Loucy (cell line): Measurements from ENCODE around the gene RNPEPL1.

Experiments
- H2AFZ ChIP-seq: fragments of 200-600 bp; sonication (generic); 2 replicates; pipeline ENCODE4 v1.6.0; 2016; ENCODE audit warnings: antibody characterized with exemption, mild to moderate bottlenecking, low read length, moderate library complexity
- H3F3A ChIP-seq: fragments of 200-600 bp; 2 replicates; pipeline ENCODE4 v1.6.0; 2016; ENCODE audit warnings: antibody characterized with exemption, low read depth, mild to moderate bottlenecking
- H3K27me3 ChIP-seq: fragments of 200-600 bp; sonication (generic); 2 replicates; pipeline ENCODE4 v1.6.1; 2014; ENCODE audit warnings: low read length, mild to moderate bottlenecking; ENCODE audit not compliant: insufficient read depth, poor library complexity, severe bottlenecking
- H3K36me3 ChIP-seq: fragments of 200-600 bp; sonication (generic); 2 replicates; pipeline ENCODE4 v1.6.1; 2016; ENCODE audit warnings: low read length; ENCODE audit not compliant: insufficient read depth
- H3K4me1 ChIP-seq: fragments of 200-600 bp; sonication (generic); 2 replicates; pipeline ENCODE4 v1.5.1; 2014; ENCODE audit warnings: low read length, mild to moderate bottlenecking; ENCODE audit not compliant: insufficient read depth, poor library complexity, severe bottlenecking
- H3K4me2 ChIP-seq: fragments of 200-600 bp; sonication (generic); 2 replicates; pipeline ENCODE4 v1.6.0; 2014; ENCODE audit warnings: antibody characterized with exemption, low read length, low read depth, mild to moderate bottlenecking; ENCODE audit not compliant: poor library complexity, severe bottlenecking
- H3K4me3 ChIP-seq: fragments of 200-600 bp; sonication (generic); 2 replicates; pipeline ENCODE4 v1.5.1; 2014; ENCODE audit warnings: low read length, mild to moderate bottlenecking, mixed read lengths; ENCODE audit not compliant: poor library complexity, severe bottlenecking
- H3K79me2 ChIP-seq: fragments of 200-600 bp; sonication (generic); 2 replicates; pipeline ENCODE4 v1.6.1; 2014; ENCODE audit warnings: low read length; ENCODE audit not compliant: insufficient read depth
- H3K9ac ChIP-seq: fragments of 200-600 bp; sonication (generic); 2 replicates; pipeline ENCODE4 v1.6.0; 2014; ENCODE audit warnings: mild to moderate bottlenecking, low read depth, low read length, moderate library complexity; ENCODE audit not compliant: poor library complexity, severe bottlenecking
- H3K9me2 ChIP-seq: fragments of 200-600 bp; sonication (generic); replicated peaks from 2 replicates; pipeline ENCODE4 v1.6.1; 2016; ENCODE audit warnings: low read depth, low read length, mixed read lengths
- H3K9me3 ChIP-seq: fragments of 200-600 bp; sonication (generic); 2 replicates; pipeline ENCODE4 v1.6.1; 2014; ENCODE audit warnings: mild to moderate bottlenecking, antibody characterized with exemption, low read length, low read depth; ENCODE audit not compliant: insufficient read depth
- H4K20me1 ChIP-seq: fragments of 200-600 bp; sonication (generic); 2 replicates; pipeline ENCODE4 v1.6.0; 2014; ENCODE audit warnings: antibody characterized with exemption, low read length, mild to moderate bottlenecking; ENCODE audit not compliant: insufficient read depth, poor library complexity, severe bottlenecking
- EZH2phosphoT487 ChIP-seq: fragments of 200-600 bp; IDR thresholded peaks from 2 replicates; pipeline ENCODE4 v1.6.1; 2018; ENCODE audit warnings: antibody characterized with exemption, mild to moderate bottlenecking, moderate library complexity, borderline replicate concordance
- TF ChIP-seq, protein P1 (sequence below): fragments of 200-600 bp; sonication (generic); conservative IDR thresholded peaks from 2 replicates; pipeline ENCODE4 v1.5.1; 2014; ENCODE audit warnings: mild to moderate bottlenecking, antibody characterized with exemption, low read length

The RNPEPL1 gene

DNA sequence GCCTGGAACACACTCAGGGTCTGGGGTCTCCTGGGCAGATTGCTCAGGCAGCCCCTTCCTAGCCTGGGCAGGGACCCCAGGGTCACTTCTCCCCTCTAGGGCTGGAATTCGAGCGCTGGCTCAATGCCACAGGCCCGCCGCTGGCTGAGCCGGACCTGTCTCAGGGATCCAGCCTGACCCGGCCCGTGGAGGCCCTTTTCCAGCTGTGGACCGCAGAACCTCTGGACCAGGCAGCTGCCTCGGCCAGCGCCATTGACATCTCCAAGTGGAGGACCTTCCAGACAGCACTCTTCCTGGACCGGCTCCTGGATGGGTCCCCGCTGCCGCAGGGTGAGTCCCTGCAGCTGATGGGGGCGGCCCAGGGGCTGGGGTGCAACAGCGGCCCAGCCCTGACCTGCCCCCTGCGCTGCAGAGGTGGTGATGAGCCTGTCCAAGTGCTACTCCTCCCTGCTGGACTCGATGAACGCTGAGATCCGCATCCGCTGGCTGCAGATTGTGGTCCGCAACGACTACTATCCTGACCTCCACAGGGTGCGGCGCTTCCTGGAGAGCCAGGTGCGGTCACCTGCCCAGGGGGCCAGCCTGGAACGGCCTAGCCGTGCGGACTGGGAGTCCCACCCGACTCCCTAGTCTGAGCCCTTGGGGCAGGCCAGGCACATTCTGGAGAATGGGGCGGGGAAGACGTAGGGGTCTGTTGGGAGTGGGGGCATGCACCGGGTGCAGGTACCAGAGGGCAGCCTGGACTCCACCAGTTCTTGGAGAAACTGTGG lies 8.3 kb downstream of the RNPEPL1 start:
- Histone ChIP-seq H3K9me2 (no peaks in the 10 kb centered on the region), H3K4me1 (no peaks in the 10 kb centered on the region), H3K9ac (no peak overlapping the region), H3K4me2 (no peak overlapping the region), H3K36me3 (no peaks in the 10 kb centered on the region), H3K27me3 (no peaks in the 10 kb centered on the region), H3F3A (no peaks in the 10 kb centered on the region), H3K4me3 (no peak overlapping the region), H4K20me1 (peaks cover 6% of the 10 kb centered on the region), H3K79me2 (peaks cover 14% of the 10 kb centered on the region; the same call in 1 of the 2 replicates), H2AFZ (no peak overlapping the region), H3K9me3 (no peaks in the 10 kb centered on the region)
- TF ChIP-seq, protein P1, sequence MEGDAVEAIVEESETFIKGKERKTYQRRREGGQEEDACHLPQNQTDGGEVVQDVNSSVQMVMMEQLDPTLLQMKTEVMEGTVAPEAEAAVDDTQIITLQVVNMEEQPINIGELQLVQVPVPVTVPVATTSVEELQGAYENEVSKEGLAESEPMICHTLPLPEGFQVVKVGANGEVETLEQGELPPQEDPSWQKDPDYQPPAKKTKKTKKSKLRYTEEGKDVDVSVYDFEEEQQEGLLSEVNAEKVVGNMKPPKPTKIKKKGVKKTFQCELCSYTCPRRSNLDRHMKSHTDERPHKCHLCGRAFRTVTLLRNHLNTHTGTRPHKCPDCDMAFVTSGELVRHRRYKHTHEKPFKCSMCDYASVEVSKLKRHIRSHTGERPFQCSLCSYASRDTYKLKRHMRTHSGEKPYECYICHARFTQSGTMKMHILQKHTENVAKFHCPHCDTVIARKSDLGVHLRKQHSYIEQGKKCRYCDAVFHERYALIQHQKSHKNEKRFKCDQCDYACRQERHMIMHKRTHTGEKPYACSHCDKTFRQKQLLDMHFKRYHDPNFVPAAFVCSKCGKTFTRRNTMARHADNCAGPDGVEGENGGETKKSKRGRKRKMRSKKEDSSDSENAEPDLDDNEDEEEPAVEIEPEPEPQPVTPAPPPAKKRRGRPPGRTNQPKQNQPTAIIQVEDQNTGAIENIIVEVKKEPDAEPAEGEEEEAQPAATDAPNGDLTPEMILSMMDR = no peak
- no peak for TF ChIP-seq EZH2phosphoT487

DNA sequence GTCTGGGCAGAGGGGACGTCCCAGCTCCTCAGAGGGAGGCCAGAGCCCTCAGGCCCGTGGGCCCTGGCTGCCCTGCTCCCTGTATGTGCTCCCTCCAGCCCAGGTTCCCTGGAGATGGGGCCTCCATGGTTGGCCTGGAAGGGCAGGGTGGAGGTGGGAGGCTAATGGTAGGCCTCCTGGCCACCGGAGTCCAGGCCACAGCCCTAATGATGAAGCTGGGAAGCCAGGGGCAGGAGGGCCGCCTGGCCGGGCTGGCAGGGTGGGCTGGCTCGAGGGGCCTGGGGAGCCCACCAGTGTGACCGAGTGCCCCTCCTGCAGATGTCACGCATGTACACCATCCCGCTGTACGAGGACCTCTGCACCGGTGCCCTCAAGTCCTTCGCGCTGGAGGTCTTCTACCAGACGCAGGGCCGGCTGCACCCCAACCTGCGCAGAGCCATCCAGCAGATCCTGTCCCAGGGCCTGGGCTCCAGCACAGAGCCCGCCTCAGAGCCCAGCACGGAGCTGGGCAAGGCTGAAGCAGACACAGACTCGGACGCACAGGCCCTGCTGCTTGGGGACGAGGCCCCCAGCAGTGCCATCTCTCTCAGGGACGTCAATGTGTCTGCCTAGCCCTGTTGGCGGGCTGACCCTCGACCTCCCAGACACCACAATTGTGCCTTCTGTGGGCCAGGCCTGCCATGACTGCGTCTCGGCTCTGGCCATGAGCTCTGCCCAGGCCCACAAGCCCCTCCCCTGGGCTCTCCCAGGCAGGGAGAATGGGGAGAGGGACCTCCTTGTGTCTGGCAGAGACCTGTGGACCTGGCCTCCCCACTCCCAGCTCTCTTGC lies 9.2 kb downstream of the RNPEPL1 start:
- Histone ChIP-seq H3K79me2 (peaks cover 9% of the 10 kb centered on the region; the same call in 1 of the 2 replicates), H3K4me2 (no peak overlapping the region), H3K9me3 (no peaks in the 10 kb centered on the region), H3K9me2 (no peaks in the 10 kb centered on the region), H3K36me3 (no peaks in the 10 kb centered on the region), H3F3A (no peaks in the 10 kb centered on the region), H3K27me3 (no peaks in the 10 kb centered on the region), H4K20me1 (peaks cover 3% of the 10 kb centered on the region), H2AFZ (no peak overlapping the region), H3K9ac (no peak overlapping the region), H3K4me3 (no peak overlapping the region), H3K4me1 (peaks cover under 1% of the 10 kb centered on the region)
- TF ChIP-seq EZH2phosphoT487 = no peak
- TF ChIP-seq, protein P1 = no peak

DNA sequence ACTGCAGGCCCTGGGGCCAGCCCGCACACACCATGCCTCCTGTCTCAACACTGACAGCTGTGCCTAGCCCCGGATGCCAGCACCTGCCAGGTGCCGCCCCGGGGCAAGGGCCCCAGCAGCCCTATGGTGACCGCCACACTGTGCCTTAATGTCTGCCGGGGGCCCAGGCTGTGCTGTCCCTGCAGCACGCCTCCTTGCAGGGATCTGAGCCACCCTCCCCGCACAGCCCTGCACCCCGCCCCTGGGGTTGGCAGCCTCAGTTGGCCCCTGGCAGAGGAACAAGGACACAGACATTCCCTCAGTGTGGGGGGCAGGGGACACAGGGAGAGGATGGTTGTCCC lies 9.8 kb downstream of the RNPEPL1 start:
- Histone ChIP-seq H3K4me2 (no peak overlapping the region), H3K4me1 (peaks cover 6% of the 10 kb centered on the region), H3K27me3 (no peaks in the 10 kb centered on the region), H3K36me3 (no peaks in the 10 kb centered on the region), H3K9me2 (no peaks in the 10 kb centered on the region), H2AFZ (no peak overlapping the region), H3K4me3 (no peak overlapping the region), H3K79me2 (peaks cover 9% of the 10 kb centered on the region; the same call in 1 of the 2 replicates), H3K9me3 (no peaks in the 10 kb centered on the region), H3K9ac (no peak overlapping the region), H4K20me1 (no peaks in the 10 kb centered on the region), H3F3A (no peaks in the 10 kb centered on the region)
- TF ChIP-seq, protein P1 = no peak
- TF ChIP-seq EZH2phosphoT487 = no peak
